ENCODE measurements around the gene CTNND2.
"Not testable (repeated sequence)": the region's sequence is repeated elsewhere in the genome, so short reads cannot be mapped to it uniquely, and the experiment has no call there.

The CTNND2 gene

DNA sequence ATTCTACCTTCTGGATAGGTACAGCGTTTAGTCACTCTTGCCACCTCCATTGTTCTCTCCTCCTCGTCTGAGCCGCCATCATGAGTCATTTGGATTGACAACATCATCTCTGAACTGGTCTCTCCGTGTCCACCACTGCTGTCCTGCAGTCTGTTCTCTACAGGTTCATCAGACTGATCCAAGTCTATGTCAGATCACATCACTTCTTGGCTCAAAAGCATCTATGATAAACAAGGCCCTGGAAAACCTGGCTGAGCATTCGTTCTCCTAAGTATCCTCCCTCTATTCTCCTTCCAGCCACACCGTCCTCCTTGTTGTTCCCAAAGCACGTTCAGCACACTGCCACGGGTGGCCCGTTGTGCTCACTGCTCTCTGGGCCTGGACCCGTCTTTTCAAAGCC, 50.5 kb downstream of the CTNND2 start:
- TF ChIP-seq, protein P1, sequence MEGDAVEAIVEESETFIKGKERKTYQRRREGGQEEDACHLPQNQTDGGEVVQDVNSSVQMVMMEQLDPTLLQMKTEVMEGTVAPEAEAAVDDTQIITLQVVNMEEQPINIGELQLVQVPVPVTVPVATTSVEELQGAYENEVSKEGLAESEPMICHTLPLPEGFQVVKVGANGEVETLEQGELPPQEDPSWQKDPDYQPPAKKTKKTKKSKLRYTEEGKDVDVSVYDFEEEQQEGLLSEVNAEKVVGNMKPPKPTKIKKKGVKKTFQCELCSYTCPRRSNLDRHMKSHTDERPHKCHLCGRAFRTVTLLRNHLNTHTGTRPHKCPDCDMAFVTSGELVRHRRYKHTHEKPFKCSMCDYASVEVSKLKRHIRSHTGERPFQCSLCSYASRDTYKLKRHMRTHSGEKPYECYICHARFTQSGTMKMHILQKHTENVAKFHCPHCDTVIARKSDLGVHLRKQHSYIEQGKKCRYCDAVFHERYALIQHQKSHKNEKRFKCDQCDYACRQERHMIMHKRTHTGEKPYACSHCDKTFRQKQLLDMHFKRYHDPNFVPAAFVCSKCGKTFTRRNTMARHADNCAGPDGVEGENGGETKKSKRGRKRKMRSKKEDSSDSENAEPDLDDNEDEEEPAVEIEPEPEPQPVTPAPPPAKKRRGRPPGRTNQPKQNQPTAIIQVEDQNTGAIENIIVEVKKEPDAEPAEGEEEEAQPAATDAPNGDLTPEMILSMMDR (IDR thresholded peaks at IDR 0.05; ENCODE audit: control extremely low read depth, extremely low read depth, low read depth, missing control alignments): no peak
- POLR2A ChIA-PET: no interaction called here
- DNase-seq (ENCODE audit: extremely low spot score): no peak
- CTCF ChIA-PET: no interaction called here

DNA sequence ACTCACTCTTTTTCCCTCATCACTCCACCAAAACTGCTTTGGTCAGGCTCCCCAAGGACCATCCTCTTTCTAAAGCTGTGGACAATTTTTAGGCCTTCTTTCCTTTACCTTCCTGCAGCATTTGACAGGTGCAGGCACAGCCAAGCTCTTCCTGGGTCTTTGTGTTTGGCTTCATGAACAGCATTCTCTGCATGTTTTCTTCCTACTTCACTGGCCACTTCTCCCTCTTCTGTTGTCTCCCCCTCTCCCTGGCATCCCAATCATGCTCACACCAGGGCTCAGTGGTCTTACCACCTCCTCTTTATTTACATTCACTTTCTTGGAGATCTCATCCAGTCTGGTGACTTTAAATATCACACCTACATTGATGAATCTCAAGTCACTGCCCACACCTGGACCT, 51.1 kb downstream of the CTNND2 start:
- ChIA-PET POLR2A (no interaction called here), CTCF (no interaction called here)
- TF ChIP-seq, protein P1 (IDR thresholded peaks at IDR 0.05; ENCODE audit: control extremely low read depth, extremely low read depth, low read depth, missing control alignments): no peak
- DNase-seq (ENCODE audit: extremely low spot score): no peak

DNA sequence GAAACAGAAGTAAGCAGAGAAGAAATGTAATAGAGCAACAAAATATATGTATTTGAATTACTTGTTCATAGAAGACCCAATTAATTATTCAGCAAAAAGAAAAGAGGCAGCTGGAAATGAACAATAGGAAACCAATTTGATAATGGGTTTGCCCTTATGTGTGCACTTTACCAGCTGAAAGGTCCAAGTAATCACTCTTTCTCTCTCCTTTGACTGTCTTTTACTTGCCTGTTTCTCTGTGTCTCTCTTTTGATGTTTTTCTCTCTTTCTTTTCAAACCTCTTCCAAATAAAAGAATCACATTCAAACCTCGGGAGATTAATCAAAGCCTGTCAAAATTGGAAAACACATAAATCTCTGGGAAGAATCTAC, 51.5 kb downstream of the CTNND2 start:
- POLR2A ChIA-PET: no interaction called here
- TF ChIP-seq, protein P1 (IDR thresholded peaks at IDR 0.05; ENCODE audit: control extremely low read depth, extremely low read depth, low read depth, missing control alignments): no peak
- CTCF ChIA-PET: no interaction called here
- DNase-seq (ENCODE audit: extremely low spot score): no peak

DNA sequence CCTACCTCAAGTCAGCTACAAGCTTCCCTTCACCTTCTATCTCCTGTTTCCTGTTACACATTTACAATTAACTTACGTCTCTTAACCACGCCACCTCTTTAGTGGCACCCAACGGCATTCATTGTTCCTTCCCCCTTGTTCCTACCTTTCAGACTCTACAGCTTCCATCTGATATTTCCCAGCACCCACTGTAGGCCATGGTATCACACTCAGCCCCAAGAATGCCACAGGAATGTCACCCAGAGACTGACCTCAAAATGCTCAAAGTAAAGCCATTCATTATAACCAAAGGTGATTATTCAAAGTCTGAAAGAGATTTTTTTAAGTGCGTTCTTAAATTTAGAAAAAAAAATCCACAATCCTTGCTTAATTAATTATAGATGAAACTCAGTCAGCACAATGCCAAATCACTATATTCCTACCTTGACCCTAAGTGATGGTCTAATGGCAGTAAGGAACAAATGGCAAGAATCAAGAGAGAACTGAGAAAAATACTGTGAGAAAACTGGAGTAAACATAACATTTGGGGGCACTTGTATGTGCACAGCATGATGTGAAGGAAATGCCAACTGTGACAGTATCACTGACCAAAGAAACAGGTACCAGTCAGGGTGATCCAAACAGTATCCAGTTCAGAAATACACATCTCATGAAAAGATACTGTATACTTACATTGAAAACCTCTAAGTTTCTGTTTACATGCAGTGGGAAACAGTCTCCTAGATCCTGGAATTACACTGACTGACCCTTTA, 52.1 kb downstream of the CTNND2 start:
- POLR2A ChIA-PET: no interaction called here
- TF ChIP-seq, protein P1 (IDR thresholded peaks at IDR 0.05; ENCODE audit: control extremely low read depth, extremely low read depth, low read depth, missing control alignments): no peak
- DNase-seq (ENCODE audit: extremely low spot score): no peak

DNA sequence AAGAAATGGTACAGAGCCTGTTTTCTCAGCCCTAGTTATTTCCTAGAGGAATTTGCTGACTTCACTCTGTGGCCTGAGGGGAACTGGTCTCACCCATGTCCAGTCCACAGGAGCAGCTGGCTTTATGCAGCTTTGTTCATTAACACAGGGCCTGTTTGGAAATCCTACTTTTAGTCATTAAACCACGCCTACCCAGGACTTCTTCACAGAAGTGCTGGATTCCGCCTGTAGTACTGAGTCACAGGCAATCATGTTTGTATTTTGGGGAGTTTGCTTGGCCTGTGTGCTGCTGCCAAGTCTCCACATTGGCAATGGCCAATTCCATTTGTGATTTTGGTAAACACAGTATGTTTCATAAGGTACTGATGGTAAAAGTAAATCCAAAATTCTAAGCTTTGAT, 52.8 kb downstream of the CTNND2 start:
- ChIA-PET POLR2A (no interaction called here), CTCF (interaction anchor here (0.8 kb wide), 1 partner anchor 14 kb away, joined by 4 read pairs; no protein-coding TSS in a partner anchor)

More for the DNA sequence above, 52.1 kb downstream of the CTNND2 start:
- CTCF ChIA-PET: interaction anchor here (0.8 kb wide), 1 partner anchor 14 kb away, joined by 4 read pairs; no protein-coding TSS in a partner anchor

DNA sequence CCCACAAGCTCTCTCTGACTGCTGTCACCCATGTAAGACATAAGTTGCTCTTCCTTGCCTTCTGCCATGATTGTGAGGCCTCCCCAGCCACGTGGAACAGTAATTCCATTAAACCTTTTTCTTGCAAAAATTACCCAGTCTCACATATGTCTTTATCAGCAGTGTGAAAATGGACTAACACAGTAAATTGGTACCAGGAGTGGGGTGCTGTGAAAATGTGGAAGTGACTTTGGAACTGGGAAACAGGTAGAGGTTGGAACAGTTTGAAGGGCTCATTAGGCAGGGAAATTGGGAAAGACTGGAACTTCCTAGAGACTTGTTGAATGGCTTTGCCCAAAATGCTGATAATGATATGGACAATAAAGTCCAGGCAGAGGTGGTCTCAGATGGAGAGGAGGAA, 75.7 kb downstream of the CTNND2 start:
- DNase-seq (ENCODE audit: extremely low spot score); POLR2A ChIA-PET; CTCF ChIA-PET: not testable (repeated sequence)

More for the DNA sequence above, 52.8 kb downstream of the CTNND2 start:
- TF ChIP-seq, protein P1 (IDR thresholded peaks at IDR 0.05; ENCODE audit: control extremely low read depth, extremely low read depth, low read depth, missing control alignments): no peak
- no peak for DNase-seq (ENCODE audit: extremely low spot score)

DNA sequence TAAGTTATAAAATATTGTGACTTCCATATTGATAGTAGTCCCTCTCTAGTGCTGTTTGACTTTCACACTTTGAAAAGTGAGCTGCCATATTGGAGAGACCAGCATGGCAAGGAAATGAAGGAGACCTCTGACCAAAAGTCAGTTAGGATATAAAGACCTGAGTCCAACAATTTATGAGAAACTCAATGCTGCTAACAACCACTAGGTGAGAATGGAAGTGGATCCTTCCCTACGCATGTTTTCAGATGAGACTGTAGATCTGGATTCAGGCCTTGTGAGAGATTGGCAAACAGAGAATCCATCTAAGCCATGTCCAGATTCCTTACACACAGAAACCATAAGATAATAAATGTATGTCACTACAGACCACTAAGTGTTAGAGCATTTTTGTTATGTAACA, 81.6 kb downstream of the CTNND2 start:
- POLR2A ChIA-PET: no interaction called here
- DNase-seq (ENCODE audit: extremely low spot score): no peak
- CTCF ChIA-PET: no interaction called here
- TF ChIP-seq, protein P1 (IDR thresholded peaks at IDR 0.05; ENCODE audit: control extremely low read depth, extremely low read depth, low read depth, missing control alignments): no peak
